Measurements from ENCODE around the gene FAR1.
"Not testable (repeated sequence)": the region's sequence is repeated elsewhere in the genome, so short reads cannot be mapped to it uniquely, and the experiment has no call there.

Gene FAR1, protein sequence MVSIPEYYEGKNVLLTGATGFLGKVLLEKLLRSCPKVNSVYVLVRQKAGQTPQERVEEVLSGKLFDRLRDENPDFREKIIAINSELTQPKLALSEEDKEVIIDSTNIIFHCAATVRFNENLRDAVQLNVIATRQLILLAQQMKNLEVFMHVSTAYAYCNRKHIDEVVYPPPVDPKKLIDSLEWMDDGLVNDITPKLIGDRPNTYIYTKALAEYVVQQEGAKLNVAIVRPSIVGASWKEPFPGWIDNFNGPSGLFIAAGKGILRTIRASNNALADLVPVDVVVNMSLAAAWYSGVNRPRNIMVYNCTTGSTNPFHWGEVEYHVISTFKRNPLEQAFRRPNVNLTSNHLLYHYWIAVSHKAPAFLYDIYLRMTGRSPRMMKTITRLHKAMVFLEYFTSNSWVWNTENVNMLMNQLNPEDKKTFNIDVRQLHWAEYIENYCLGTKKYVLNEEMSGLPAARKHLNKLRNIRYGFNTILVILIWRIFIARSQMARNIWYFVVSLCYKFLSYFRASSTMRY

DNA sequence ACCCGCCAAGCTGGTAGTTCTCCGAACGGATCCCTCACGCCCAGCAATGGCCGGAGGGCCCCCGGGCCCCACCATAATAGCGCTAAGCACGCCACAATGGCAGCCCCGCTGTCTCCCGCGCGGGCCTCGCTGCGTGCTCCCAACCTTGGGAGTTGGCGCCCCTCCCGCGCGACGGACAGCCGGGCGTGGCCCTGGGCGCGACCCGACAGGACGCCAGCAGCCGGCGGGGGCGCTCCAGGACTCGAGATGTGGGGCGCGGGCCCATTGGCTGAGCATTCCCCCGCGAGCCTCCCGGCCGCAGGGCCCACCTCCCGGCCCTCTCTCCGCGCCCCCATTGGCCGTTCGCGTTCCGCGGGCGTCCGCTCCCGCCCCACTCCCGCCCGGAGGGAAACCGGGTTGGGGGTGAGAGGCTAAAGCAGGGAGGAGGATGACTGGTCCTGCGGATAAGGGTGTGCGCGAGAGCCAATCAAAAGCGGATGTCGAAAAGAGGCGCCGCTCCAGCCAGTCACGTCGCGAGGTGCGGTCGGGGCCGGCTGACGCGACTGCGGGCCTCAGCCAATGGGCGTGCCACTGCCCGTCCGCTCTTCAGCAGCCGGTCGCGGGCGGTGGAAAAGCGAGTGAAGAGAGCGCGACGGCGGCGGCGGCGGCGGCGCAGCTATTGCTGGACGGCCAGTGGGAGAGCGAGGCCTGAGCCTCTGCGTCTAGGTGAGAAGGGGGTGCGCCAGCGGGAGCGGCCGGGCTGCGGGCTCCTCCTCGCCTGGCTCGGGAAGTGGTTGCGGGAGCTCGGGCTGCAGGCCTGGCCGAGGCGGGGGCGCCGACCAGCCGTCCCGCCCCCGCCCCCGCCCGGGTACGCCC lies at the start of gene FAR1:
Gene FAR1 (plus strand): TSS at position 567 of the 855 bp plus-strand sequence. CDS start 26,098 bp downstream, outside the sequence.
- DNase-seq = peak; percentile 88 to 90

DNA sequence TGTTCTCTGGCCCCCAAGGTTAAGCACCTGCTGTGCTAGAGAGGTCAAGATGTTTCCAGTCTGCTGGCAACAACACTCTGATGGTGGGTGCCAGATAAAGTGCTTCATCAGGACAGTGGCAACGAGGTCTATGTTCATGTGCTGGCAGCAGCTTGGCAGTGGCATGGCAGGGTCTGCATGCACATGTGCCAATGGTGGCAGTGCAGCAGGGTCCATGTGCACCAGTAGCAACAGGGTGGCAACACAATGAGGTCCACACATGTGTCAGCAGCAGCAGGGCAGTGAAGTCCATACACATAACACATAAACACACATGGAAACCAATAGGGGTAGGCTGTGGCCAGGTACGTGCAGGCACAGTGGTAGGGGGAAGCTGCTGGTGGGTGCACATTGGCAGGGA lies 48.4 kb upstream of the FAR1 start:
- no peak for DNase-seq

DNA sequence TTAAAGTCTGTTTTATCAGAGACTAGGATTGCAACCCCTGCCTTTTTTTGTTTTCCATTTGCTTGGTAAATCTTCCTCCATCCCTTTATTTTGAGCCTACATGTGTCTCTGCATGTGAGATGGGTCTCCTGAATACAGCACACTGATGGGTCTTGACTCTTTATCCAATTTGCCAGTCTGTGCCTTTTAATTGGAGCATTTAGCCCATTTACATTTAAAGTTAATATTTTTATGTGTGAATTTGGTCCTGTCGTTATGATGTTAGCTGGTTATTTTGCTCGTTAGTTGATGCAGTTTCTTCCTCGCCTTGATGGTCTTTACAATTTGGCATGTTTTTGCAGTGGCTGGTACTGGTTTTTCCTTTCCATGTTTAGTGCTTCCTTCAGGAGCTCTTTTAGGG lies 41.6 kb upstream of the FAR1 start:
- not testable (repeated sequence) for DNase-seq

DNA sequence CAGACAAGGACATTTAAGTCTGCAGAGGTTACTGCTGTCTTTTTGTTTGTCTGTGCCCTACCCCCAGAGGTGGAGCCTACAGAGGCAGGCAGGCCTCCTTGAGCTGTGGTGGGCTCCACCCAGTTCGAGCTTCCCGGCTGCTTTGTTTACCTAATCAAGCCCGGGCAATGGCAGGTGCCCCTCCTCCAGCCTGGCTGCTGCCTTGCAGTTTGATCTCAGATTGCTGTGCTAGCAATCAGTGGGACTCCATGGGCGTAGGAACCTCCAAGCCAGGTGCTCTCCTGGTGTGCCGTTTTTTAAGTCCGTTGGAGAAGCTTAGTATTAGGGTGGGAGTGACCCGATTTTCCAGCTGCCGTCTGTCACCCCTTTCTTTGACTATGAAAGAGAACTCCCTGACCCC lies 39.8 kb upstream of the FAR1 start:
- DNase-seq = not testable (repeated sequence)

DNA sequence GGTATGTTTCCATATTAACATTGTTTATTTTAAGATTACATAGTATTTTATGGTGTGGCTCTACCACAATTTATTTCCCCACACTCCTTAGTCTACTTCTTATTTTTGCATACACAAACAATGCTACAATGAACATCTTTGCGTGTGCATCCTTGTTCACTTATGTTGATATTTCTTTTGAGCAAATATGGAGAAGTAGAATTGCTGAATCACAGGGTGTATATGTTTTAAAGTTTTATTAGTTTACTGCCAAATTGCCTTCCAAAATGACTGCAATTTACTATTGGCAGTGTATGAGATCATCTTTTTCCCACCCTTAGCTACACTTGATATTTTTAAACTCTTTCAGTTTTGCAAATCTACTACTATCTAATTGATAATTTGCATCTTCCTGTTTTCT lies 38.7 kb upstream of the FAR1 start:
- DNase-seq = no peak

DNA sequence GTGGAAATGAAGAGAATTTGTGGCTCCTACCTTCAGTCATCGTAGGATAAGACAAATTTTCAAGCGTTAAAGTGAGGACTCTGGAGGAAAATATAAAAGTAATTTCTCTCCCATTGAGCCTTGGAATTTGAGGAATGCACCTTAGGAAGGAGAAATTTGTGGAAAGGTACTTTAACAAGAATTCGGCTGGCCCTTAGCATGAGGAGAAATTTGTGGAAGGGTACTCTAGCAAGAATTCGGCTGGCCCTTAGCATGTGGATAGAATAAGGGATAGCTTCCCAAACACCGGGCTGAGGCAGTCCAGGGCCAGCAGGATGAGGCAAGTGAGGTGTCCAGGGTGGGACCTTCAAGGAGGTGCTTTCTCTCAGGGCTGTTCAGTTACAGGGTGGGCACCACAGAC lies 33.2 kb upstream of the FAR1 start:
- DNase-seq = no peak

DNA sequence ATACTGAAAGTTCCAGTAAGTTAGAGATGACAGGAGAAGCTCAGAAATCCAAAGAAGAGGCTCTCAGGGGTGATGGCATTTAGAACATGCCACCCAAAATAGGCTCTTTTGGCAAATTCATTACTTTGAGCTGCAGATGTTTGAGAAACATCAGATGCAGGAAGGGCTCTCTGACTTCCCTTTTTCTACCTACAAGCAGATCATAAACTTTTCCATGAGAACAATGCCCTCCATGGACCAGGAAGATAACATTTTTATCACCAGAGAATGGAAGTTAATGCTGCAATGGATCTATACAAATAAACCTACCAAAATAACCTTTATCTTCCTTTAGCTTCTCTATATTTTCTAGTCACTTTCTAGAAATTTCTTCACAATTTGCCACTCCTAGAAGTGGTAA lies 32.7 kb upstream of the FAR1 start:
- no peak for DNase-seq

DNA sequence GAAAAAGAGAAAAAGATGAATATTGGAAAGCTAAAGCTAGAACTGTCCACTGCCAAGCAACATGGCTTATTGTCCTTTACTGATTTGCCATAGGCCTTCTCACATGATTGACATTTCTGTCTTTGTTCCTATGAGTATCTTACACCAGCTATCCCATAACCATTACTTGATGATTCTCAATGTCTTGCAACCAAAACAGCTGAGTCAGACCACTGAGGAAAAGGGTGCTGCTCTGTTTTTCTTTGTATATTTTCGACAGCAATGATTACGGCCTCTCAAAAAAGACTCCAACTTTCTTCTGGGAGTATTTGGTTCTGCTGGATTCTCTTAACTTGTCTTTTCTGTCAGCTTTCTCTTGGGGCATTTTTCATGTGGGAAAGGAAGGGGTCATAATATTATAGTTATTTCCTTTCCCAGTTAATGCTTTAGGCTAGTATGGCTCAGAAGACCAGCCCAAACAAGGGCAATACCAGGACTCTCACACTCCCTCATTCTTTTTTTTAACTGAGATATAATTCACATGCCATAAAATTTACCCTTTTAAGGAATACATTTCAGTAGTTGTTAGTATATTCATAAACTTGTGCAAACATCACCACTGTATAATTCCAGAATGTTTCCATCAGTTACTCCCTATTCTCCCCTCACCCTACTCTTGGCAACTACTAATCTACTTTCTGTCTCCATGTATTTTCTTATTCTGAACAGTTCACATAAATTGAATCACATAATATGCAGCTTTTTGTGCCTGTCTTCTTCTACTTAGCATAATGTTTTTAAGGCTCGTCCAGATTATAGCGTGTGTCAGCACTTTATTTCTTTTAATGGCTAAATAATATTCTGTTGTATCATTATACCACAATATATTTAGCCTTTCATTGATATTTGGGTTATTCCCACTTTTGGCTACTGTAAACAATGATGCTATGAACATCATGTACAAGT lies 31.1 kb upstream of the FAR1 start:
- no peak for DNase-seq

DNA sequence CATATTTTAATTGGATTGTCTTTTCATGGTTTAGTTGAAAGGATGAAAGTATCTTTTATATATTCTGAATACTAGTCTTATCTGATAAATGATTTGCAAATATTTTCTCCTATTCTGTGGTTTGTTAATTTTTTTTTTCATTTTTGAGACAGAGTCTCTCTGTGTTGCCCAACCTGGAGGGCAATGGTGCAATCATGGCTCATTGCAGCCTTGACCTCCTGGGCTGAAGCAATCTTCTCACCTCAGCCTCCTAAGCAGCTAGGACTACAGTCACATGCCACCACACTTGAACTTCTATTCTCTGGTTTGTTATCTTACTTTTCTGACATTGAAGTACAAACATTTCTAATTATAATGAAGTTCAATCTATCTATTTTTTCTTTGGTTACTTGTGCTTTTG lies 30.0 kb upstream of the FAR1 start:
- DNase-seq = no peak

DNA sequence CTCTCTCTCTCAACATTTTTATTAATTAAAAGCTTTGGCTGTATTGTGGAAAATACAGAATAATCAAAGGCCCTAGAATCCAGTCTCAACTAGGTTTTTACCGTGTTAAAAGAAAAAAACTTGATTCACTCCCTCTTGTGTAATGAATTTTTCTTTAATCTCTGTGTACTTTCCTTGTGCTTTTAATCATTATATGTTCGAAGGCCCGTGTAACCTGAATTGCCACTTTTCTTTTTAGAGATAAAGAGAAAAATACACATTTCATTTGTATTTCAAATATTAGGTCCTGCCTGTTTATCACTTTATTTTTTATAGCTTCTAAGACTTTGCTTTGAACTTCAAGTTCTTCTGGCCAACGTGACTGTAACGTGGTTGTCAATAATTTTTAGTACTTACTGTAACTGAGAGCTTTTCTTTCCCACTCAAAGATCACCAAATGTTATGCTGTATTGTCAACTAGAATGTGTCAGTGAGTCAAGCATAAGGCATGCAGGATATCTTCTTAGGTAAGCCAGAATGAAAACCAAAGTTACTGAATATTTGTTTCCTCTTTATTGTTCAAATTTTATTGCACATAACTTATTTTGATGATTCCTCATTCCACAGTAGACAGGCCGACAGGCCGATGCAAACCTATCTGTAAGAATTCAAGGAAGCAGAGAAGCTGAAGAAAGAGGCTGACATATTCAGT lies 23.3 kb upstream of the FAR1 start:
- no peak for DNase-seq

DNA sequence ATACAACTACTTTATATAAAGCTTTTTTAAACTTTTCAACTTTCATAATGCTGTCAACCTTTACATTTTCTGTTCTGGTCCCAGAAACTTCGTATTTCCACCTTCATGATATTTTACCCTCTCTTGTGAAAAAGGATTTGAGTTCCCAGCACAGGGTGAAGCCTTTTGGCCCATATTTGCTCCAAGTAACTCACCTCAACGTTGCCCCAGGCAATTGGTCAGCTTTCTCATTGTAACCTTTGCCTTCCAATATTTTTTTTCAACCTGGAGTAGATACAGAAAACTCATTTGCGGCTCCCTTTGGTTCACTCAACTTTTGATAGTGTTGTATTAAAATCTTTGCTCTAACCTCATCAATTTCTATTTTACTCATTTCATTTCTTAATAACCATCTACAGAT lies 21.1 kb upstream of the FAR1 start:
- no peak for DNase-seq

DNA sequence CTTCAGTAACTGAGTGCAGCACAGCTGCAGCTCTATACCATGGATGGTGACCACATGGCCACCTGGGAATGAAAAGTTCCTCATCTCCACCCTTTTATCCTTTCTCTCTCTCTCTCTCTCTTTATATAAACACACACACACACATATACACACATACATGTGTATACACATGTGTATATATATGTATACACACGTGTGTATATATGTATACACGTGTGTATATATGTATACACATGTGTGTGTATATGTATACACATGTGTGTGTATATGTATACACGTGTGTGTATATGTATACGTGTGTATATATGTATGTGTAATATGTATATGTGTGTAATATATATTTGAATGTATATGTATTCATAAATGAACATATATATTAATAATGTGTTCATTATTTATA lies 18.8 kb upstream of the FAR1 start:
- DNase-seq = no peak

DNA sequence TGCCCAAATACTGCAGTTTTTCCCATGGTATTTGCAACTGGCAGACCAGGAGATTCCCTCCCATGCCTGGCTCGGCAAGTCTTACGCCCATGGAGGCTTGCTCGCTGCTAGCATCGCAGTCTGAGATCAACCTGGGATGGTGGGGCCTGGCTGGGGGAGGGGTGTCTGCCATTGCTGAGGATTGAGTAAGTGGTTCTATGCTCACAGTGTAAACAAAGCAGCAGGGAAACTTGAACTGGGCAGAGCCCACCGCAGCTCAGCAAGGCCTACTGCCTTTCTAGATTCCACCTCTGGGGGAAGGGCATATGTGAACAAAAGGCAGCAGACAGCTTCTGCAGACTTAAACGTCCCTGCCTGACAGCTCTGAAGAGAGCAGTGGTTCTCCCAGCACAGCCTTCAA lies 17.0 kb upstream of the FAR1 start:
- not testable (repeated sequence) for DNase-seq

DNA sequence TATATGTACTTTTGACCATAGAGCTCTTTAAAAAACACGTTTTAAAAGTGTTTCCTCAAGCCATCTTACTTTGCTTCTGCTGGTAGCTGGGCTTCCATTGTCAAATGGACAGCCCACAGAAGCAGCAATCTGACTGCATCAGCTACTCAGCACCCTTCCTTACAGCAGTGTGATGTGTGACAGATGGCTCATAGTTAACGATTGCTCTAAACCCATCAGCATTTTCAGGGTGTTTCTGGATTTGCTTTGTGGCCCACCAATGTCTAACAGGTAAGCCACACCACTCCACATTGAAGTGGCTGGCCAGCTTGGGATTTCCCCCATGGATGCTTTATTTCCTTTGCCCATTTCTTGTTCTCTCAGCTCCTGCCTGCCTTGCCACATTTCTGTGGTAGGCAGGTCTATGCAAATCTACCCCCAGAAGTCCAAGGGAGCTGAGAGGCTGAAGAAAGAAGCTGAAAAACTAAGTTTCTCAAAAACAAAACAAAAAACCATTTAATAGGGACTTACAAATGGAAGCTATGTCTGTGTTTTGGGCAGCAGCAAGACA lies 7.3 kb upstream of the FAR1 start:
- DNase-seq = no peak

DNA sequence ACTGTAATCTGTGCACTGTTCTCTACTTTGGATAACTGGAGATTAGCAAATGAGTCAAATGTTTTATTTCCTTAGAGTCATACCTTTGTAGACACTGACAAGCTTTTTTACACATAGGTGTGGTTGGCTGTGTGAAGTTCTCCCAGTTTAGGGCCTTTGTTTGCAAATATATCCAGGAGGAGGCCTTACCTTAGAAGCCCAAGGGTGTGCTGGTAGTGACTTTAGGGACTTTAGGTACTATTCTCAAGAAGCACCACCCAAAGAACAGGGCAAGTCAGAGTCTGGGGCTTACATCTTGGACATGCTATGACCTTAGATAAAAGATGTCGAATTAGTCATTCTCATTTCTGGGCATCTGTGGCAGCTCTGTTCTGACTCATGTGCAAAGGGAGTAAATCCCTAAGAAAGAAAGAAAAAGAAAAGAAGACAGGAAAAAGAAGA lies 4.8 kb upstream of the FAR1 start:
- no peak for DNase-seq

DNA sequence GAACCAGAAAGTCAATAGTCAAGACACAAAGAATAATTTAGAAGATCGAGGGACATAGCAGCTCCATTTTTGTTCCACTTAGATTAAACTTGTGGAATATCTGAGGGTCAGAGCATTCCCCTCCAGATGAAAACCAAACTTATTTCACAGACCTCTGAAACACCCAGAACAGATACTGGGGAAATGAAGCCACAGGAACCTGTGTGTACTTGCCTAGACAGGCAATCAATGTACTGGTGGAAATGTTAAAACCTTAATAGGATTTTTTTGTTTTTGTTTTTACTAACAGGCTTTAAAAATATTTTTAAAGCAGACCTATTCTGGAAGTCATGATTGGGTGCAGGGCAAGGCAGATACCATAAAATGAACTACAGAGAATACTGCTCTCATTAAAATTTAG lies 4.1 kb upstream of the FAR1 start:
- DNase-seq = no peak

DNA sequence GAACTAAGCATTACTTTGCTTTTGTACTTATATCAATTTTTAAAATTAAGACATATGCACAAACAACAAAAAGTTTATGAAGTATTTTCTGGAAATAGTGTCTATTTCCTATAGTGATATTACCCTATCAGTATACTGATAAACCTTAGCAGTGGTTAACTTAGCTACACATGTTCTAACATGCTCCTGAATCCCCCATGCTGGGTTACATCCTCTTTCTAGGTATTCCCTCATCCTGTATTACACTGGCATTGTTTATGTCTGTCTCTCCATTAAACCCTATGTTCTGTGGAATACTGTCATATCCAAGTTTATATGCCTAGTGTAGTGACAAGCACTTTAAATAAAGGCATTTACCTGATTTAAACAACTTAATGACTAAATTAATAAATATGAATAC lies 1.8 kb upstream of the FAR1 start:
- no peak for DNase-seq

DNA sequence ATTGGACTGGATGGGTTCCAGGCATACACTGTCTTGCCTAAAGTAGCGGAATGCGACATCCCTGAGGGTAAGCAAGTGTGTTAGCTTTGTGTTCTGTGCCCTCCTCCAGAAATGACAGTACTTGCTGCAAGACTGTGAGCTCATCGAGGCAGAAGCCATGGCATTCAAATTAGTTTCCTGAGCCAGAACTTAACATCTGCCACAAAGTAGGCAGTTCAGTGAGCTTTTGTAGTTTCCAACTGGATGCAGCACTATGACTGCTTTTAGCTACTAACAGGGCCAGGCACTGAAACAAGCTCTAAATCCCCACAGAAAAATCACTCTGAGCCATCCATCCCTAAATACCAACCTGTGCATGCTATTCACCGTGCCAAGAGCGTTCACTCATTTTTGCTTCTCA lies 1.2 kb upstream of the FAR1 start:
- DNase-seq = no peak

DNA sequence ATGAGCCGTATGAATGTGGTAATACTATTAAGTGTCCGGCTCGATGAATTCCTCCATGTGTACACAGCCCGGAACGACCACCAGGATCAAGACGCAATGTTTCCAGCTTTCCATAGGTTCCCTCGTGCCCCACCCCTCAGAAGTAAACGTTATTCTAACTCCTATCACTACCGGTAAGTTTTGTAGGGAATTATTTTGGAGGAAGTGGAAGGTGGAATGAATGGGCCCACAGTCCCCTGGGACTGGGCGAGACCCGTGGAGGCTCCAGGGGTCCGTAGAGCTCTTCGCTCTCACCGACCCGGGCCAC lies 720 bp upstream of the FAR1 start:
- DNase-seq = no peak

DNA sequence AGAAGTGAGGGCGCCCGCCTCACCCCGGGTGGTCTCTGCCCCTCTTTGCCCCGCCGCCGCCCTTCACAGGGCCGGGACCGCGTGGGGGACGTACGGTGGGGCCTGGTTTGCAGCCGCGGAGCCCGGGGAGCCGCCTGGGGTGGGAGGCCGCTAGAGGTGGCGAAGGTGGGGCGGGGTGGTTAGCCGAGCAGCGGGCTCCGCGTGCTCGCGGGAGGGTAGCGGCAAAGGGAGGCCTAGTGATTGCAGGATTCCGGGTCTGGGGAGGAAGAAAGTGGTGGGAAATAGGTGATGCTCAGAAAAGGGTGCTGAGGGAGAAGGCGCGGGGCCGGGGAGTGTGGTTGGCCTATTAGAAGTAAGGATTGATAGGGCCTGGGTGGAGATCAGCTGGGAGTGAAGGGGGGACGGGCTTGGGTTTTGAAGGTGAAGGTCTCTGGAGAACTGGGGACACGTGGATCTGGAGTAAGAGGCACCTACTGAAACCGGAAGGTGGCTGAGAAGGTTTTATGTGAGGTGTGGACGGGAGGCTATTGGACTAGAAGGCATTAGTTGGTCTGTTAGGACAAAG lies 571 bp downstream of the FAR1 start:
- peak in 1 of 2 experiments; percentile 8 for DNase-seq

All from SHP77 (cell line).